ENCODE measurements around the gene RIOX2.

RIOX2 gene

DNA sequence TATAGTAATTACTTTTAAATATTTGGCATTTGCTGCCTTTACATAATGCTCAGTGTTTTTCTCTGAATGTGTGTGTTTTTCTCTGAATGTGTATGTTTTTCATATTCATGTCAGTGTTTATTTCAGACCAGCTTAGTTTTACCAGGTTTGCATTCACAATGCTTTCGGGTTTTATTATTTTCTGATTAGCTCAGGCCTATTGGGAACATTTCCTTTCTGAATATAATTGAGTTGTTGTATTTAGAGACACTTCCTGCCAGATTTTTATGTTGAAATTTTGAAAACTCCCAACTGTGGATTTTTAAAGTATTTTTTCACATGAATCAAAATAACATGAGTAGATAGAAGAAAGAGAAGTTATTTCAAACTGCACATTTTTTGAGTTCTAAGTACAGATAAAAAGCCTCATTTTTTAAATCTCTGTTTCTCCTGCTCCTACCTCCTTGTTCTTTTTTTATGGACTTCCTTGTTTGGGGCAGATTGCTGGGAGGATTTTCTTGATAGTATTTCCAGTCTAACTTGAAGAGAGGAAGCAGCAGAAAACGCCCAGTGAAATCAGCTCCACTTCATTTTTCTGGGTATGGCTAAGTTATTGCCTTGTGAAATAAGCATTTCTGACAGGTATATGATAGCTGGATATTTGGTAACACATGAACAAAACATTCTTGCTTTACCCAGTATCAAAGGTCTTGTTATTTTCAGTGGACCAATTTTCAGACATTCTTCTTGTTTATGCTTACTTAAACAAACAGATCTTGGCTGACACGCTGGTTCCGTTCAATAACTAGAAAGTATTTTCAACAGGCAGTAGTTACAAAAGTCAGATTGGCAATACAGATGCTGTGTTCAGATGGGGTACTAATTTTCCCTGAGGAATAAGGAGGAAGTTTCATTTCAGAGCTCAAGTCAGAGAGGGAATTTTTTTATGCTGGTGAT lies 70.7 kb downstream of the RIOX2 start:
- DNase-seq = no peak

DNA sequence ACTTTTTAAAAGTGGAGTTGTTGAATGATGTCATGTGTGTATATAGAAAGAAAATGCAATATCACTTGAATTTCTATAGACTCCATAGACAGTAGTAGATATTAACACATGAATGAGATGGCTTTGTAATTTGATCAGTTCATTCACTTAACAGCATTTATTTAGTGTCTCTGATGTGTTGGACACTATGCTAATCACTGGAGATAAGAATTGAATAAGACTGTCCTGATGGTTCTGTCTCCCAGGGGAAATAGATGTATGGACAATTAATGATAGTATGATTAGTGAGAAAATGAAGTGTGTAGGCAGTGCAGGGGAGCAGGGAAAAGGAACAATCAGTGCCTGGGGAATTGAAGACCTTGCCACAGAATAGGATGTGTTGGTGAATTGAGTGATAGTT lies 72.9 kb downstream of the RIOX2 start:
- no peak for DNase-seq

DNA sequence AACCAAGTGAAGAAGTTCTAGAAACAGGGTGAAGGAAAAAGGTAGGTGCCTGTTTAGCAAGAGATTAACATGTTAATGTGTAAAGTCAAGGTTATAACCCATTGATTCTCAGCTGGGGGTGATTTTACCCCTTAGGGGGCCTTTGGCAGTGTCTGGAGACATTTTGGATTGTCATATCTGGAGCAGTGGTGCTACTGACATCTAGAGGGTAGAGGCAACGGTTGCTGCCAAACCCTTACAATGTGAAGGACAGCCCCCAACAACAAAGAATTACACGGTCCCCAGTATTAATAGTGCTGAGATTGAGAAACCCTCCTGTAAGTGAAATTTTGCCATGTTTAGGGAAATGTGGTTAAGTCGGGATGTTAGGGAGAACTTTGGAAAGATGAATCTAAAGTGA lies 75.7 kb downstream of the RIOX2 start:
- DNase-seq = no peak

DNA sequence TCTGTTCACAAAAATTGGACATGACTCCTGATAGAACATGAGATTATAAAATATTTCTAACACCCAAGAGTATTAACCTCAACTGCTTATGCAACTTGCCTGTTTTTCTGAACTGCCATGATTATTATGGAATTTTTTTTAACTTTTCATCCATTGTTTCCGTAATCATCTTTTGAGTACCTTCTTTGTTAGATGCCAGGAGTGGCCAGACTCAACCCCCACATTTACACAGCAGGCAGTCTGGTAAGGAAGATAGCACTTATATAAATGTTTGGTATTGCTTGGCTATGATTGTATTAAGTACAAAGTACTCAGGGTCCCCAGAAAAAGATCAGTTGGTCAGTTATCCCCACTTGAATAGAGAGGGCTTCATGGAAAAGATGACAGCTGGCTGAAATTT lies 76.1 kb downstream of the RIOX2 start:
- no peak for DNase-seq

DNA sequence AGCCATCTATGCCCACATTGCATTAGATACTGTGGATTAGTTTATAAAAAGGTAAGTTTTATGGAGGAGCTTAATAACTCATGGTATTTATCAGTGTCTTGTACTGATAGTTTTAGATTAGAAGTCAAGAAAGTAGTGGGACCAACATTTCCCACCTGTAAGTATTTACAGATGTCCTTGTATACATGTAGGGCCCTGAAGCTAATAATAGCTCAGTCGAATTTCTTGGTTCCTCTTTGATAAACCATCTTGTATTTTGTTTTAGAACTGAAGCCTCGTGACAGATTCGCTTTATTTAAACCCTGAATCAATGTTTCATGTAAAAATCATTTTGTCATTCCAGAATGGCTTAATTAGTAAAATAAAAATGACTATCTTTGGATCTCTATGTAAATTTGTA lies 77.0 kb downstream of the RIOX2 start:
- DNase-seq = no peak

DNA sequence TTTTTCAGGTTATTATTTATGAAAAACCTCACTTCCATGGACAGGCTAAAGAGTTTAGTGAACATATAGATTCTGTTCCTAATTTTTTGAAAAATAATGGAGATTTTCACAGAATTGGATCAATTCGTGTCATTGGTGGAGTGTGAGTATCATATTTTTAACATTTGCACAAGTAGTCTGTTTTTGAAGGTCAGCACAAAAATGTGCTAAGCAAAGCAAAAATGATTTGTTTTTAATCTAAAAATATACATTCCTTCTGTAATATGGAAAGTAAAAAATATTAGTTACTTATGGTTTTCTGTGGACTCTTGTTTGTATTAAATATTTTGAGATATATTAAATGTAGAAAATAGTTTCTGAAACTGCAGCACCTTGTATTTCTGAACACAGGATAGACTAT lies 79.4 kb downstream of the RIOX2 start:
- DNase-seq = no peak
